ENCODE results near the gene PIGW.

DNA sequence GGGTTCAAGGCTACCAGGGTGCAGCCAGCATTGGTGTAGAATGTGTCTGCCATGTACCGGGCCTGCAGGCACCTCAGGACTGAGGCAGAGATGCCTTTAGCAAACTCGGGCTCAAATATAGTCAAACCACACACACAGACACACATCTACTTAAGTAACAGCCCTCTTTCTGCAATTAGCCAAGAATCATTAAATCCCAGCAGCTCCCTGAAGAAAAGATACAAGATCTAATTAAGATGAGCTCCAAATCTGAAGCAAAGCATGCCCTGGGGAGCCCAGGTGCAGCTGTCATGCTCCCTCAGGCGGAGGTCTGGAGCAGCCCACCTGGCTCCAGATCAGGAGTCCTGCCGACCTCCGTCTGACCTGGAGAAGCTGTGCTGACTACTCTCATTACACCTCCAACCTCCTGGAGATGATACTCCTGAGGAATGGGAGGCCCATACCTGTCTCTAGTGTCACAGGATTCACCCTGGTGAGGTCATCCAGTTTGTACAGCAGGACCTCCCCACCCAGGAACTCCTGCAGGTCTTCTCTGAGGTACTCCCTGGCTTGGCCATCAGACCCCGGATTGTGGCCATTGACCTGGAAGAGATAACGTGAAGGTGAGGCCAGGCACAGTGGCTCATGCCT, 7.1 kb upstream of the PIGW start:
- TF ChIP-seq, protein P1, sequence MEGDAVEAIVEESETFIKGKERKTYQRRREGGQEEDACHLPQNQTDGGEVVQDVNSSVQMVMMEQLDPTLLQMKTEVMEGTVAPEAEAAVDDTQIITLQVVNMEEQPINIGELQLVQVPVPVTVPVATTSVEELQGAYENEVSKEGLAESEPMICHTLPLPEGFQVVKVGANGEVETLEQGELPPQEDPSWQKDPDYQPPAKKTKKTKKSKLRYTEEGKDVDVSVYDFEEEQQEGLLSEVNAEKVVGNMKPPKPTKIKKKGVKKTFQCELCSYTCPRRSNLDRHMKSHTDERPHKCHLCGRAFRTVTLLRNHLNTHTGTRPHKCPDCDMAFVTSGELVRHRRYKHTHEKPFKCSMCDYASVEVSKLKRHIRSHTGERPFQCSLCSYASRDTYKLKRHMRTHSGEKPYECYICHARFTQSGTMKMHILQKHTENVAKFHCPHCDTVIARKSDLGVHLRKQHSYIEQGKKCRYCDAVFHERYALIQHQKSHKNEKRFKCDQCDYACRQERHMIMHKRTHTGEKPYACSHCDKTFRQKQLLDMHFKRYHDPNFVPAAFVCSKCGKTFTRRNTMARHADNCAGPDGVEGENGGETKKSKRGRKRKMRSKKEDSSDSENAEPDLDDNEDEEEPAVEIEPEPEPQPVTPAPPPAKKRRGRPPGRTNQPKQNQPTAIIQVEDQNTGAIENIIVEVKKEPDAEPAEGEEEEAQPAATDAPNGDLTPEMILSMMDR (IDR thresholded peaks at IDR 0.05; ENCODE audit: low read length) = no peak
- TF ChIP-seq EZH2 (optimal IDR thresholded peaks at IDR 0.05; ENCODE audit: low read depth, low read length) = no peak
